DMS114 treated with DMSO at 0.1 percent for 48 hours (cell line): ENCODE data around the gene ITPK1.

ENCODE experiments used
- DNase-seq: peaks from one replicate; lab custom pipeline; 2025; ENCODE audit not compliant: unreplicated experiment; lab: John Stamatoyannopoulos, UW

The ITPK1 gene

GRCh38 chr14:92902726-92903125, 213.0 kb downstream of the ITPK1 start:
- no peak for DNase-seq

- no peak for DNase-seq
Observed at GRCh38 chr14:92902191-92902590, 213.5 kb downstream of the ITPK1 start.

DNA sequence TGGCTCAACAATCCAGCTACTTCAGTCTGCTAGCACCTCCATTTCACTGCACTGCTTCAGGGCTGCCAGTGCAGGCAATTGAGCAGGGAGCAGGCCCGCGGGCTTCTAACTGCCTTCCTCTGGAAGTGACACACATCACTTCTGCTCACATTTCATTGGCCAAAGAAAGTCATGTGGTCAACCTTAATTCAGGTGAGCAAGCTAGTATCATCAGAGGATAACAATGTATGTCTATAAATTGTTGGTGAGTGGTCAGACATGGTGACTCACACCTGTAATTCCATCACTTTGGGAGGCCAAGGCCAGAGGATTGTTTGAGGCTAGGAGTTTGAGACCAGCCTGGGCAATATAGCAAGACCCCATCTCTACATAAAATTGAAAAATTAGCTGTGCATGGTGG, 215.1 kb downstream of the ITPK1 start:
- DNase-seq: no peak

DNA sequence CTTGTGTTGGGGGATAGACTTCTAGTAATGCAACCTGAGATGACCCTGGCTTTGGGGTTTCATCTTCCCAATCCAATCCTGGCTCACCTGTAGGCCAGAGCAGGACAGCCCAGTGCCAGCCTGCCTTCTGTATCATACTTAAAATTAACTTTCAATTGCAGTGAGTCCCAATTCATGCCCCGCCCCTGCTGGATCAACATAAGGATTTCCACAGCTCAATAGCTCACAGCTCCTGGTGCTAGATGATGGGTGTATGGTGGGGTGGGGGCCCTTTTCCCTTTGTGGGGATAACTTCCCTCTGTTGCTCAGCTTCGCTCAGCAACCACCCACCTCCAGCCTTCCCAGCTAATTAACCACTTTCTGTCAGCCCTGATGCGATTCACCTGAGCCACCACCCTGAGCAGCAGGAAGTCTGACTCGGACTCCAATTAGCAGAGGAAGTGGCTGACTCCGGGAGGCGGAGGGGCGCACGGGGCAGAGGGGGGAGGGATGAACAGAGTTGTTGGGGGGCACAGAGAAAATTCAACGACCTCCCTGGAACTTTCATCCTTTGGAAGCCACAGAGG, 217.1 kb downstream of the ITPK1 start:
- no peak for DNase-seq

DNA sequence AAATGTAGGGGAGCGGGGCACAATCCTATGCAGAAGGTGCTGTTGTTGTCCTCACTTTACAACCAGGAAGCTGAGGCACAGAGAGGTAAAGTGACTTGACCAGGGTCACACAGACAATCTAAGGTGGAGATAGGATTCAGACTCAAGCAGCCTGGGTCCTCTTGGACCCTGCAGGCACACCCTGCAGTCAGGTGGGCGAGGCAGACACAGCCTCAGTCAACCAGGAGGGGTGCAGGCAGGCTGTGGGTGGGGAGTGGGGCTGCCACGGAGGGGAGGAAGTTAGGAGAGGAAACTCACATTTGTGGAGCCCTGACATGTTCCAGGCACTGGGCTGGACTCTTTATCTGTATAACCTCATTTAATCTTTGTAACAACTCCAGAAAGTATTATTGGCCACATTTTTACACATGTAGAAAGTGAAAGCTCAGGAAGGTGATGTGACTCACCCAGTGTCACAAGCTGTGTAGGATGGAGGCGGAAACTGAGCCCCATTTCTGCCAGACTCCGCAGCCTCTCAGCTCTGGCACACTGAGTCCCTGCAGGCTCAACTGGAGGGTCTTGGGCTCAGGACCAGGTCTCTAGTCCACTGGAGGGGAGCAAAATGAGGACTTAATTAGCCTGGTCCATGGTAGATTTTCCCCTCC, 217.7 kb downstream of the ITPK1 start:
- no peak for DNase-seq

- DNase-seq: no peak
Observed at GRCh38 chr14:92895352-92895878, 220.3 kb downstream of the ITPK1 start.

GRCh38 chr14:92892589-92892988, 223.1 kb downstream of the ITPK1 start:
- no peak for DNase-seq

- no peak for DNase-seq
Observed at GRCh38 chr14:92890830-92891588, 224.7 kb downstream of the ITPK1 start.

GRCh38 chr14:92888896-92889295, 226.8 kb downstream of the ITPK1 start:
- no peak for DNase-seq

DNA sequence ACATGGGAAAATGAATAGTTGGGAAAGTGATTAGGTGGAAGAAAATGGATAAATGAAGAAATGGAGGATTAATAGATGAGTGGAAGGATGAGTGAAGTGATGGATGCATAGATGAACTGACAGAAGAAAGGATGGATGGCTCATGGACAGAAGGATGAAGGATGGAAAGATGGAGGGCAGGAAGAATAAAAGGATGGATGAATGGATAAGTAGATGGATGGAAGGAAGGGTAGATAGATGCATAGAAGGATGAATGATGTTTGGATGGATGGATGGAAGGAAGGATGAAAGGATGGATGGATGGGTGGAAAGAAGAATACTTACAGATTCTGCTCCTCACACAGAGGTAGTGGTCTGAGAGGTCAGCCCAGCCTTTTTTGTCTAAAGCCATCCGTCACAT, 228.6 kb downstream of the ITPK1 start:
- DNase-seq: no peak
